SU-DHL-6 (cell line): Measurements from ENCODE around the gene CLEC20A.

Source experiments
- H2AFZ ChIP-seq: fragments of 200-600 bp; sonication (generic); 2 replicates; pipeline ENCODE4 v1.6.1; 2014; ENCODE audit warnings: low read depth, mild to moderate bottlenecking, moderate library complexity, mixed read lengths, antibody characterized with exemption, low read length; ENCODE audit not compliant: severe bottlenecking
- H3F3A ChIP-seq: fragments of 200-600 bp; shearing (Covaris generic); 2 replicates; pipeline ENCODE4 v1.6.0; 2016; ENCODE audit warnings: antibody characterized with exemption, mild to moderate bottlenecking; ENCODE audit not compliant: insufficient read depth
- H3K27ac ChIP-seq: fragments of 200-600 bp; sonication (generic); 2 replicates; pipeline ENCODE4 v1.5.1; 2016; ENCODE audit warnings: low read depth, mild to moderate bottlenecking, low read length, moderate library complexity, mixed read lengths
- H3K27me3 ChIP-seq: fragments of 200-600 bp; sonication (generic), shearing (Covaris generic); 2 replicates; pipeline ENCODE4 v1.6.0; 2014; ENCODE audit warnings: mild to moderate bottlenecking, low read length
- H3K36me3 ChIP-seq: fragments of 200-600 bp; sonication (generic); 2 replicates; pipeline ENCODE4 v1.6.1; 2014; ENCODE audit warnings: mild to moderate bottlenecking, low read length, mixed read lengths
- H3K4me2 ChIP-seq: fragments of 300-600, 200-600 bp; shearing (Covaris generic), sonication (generic); 2 replicates; pipeline ENCODE4 v1.6.0; 2014; ENCODE audit warnings: low read length, low read depth, mild to moderate bottlenecking; ENCODE audit not compliant: poor library complexity, severe bottlenecking
- H3K4me3 ChIP-seq: fragments of 200-600 bp; sonication (generic); 2 replicates; pipeline ENCODE4 v1.5.1; 2014; ENCODE audit warnings: antibody characterized with exemption, low read length, mild to moderate bottlenecking, mixed read lengths; ENCODE audit not compliant: insufficient read depth, poor library complexity, severe bottlenecking
- H3K79me2 ChIP-seq: fragments of 200-600 bp; sonication (generic); 2 replicates; pipeline ENCODE4 v1.6.1; 2014; ENCODE audit warnings: mild to moderate bottlenecking, low read length, moderate library complexity; ENCODE audit not compliant: insufficient read depth
- H3K9ac ChIP-seq: fragments of 200-600 bp; sonication (generic); 2 replicates; pipeline ENCODE4 v1.7.0; 2014; ENCODE audit warnings: mild to moderate bottlenecking, low read length
- H3K9me2 ChIP-seq: fragments of 200-600 bp; sonication (generic); replicated peaks from 2 replicates; pipeline ENCODE4 v1.6.1; 2014; ENCODE audit warnings: low read length; ENCODE audit not compliant: insufficient read depth
- H3K9me3 ChIP-seq: fragments of 200-600 bp; sonication (generic); 2 replicates; pipeline ENCODE4 v1.6.1; 2014; ENCODE audit warnings: low read length, mixed read lengths; ENCODE audit not compliant: insufficient read depth
- H4K20me1 ChIP-seq: fragments of 200-600 bp; sonication (generic); 2 replicates; pipeline ENCODE4 v1.6.1; 2014; ENCODE audit warnings: low read depth, mild to moderate bottlenecking, antibody characterized with exemption, low read length, moderate library complexity, mixed read lengths
- EZH2phosphoT487 ChIP-seq: fragments of 200-600 bp; sonication (generic), shearing (Covaris generic); conservative IDR thresholded peaks from 2 replicates; pipeline ENCODE4 v1.6.1; 2018; ENCODE audit warnings: mild to moderate bottlenecking, antibody characterized with exemption, low read length, moderate library complexity, mixed read lengths
- TF ChIP-seq, protein P1 (sequence below): fragments of 200-600 bp; sonication (generic); IDR thresholded peaks from one replicate; pipeline ENCODE4 v1.5.1; 2017; ENCODE audit warnings: antibody characterized with exemption, mild to moderate bottlenecking, low read length, moderate library complexity; ENCODE audit not compliant: insufficient read depth, poor library complexity, severe bottlenecking

Gene CLEC20A

DNA sequence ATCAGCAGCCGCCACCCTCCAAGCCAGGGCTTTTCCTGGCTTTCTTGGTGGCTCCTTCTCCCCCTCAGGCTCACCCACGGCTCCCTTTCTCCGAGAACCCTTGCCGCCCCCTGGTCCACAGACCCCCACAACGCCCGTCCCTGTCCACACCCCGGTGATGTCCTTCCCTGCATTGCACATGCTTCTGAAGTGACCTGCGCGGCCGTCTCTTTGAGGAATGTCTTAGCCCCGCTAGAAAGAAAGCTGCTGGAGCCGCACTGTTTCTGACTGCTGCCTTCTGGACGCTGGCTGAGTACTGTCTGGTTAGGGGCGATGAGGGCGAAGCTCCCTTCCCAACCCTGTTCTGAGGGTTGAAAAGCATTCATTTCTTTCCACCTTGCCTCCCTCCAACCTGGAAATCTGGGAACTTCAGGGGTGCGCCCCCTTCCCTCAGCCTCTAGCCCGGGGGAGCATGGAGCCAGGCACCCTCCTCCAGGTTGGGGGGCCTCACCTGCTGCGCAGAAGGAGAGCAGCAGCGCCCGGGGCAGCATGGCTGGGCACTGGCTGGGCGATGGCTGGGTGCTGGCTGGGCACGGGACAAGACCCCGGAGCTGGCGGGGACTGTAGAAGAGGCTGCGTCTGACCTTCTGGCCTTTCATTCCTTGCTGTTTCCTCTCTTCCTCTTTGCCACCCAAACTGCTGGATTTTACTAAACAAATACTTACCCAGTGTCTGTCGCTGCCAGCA is at the start of gene CLEC20A:
Gene CLEC20A, minus strand, starts transcription at position 555 of the 726 bp plus-strand sequence. Its CDS starts 25 bp downstream, at position 530.
- no peak within 1 kb of the TSS for H3K4me2 ChIP-seq
- H3K9me3 ChIP-seq, result no peaks in the 10 kb centered on the region
- H3K79me2 ChIP-seq, result no peaks in the 10 kb centered on the region
- TF ChIP-seq, protein P1, sequence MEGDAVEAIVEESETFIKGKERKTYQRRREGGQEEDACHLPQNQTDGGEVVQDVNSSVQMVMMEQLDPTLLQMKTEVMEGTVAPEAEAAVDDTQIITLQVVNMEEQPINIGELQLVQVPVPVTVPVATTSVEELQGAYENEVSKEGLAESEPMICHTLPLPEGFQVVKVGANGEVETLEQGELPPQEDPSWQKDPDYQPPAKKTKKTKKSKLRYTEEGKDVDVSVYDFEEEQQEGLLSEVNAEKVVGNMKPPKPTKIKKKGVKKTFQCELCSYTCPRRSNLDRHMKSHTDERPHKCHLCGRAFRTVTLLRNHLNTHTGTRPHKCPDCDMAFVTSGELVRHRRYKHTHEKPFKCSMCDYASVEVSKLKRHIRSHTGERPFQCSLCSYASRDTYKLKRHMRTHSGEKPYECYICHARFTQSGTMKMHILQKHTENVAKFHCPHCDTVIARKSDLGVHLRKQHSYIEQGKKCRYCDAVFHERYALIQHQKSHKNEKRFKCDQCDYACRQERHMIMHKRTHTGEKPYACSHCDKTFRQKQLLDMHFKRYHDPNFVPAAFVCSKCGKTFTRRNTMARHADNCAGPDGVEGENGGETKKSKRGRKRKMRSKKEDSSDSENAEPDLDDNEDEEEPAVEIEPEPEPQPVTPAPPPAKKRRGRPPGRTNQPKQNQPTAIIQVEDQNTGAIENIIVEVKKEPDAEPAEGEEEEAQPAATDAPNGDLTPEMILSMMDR, result no peak
- no peak for TF ChIP-seq EZH2phosphoT487
- no peaks in the 10 kb centered on the region for H3K27me3 ChIP-seq
- no peak within 1 kb of the TSS for H3K27ac ChIP-seq
- no peaks in the 10 kb centered on the region for H3F3A ChIP-seq
- no peak within 1 kb of the TSS for H3K9ac ChIP-seq
- H4K20me1 ChIP-seq, result no peaks in the 10 kb centered on the region
- no peaks in the 10 kb centered on the region for H3K36me3 ChIP-seq
- no peak within 1 kb of the TSS for H3K4me3 ChIP-seq
- H3K9me2 ChIP-seq, result no peaks in the 10 kb centered on the region
- H2AFZ ChIP-seq, result no peak within 1 kb of the TSS

DNA sequence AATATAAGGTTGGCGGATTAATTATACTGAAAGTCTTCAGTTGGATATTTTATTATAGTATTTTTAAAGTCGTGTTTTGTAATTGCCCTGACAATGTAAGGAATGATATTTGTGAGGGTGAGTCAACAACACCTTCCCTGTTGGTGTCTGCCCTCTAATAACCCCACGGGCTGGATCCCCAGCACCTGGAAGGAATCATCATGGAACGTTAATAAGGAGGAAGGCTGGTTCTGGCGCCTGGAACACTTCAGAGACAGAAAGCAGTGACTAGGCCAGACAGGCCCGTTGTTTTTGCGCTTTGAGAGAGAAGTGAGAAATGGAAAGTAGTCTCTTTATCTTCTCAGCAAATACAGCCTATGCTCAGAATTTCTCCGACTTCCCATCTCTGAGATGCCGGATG is 47.8 kb upstream of the CLEC20A start:
- Histone ChIP-seq H2AFZ (no peak overlapping the region), H3K9ac (peak overlapping the region; percentile 83), H3K9me3 (no peaks in the 10 kb centered on the region), H3F3A (peaks cover 16% of the 10 kb centered on the region), H3K9me2 (no peaks in the 10 kb centered on the region), H3K79me2 (peaks cover 28% of the 10 kb centered on the region), H3K4me3 (peak overlapping the region; percentile 59), H3K36me3 (0 out of 2 replicates have a peak, but pooled peaks cover 3% of the 10 kb centered on the region), H3K4me2 (peak overlapping the region; percentile 80), H3K27ac (peak overlapping the region; percentile 88), H3K27me3 (no peaks in the 10 kb centered on the region), H4K20me1 (no peaks in the 10 kb centered on the region)
- TF ChIP-seq EZH2phosphoT487, result no peak
- TF ChIP-seq, protein P1, result no peak

GRCh38 chr1:178543290-178543607 is 46.5 kb upstream of the CLEC20A start:
- 0 out of 2 replicates have a peak, but pooled peaks cover 3% of the 10 kb centered on the region for H3K36me3 ChIP-seq
- H3K27me3 ChIP-seq, result no peaks in the 10 kb centered on the region
- peak overlapping the region; percentile 92 for H2AFZ ChIP-seq
- TF ChIP-seq, protein P1, result no peak
- TF ChIP-seq EZH2phosphoT487, result no peak
- H3K9ac ChIP-seq, result peak overlapping the region; percentile 83
- no peaks in the 10 kb centered on the region for H4K20me1 ChIP-seq
- H3K4me3 ChIP-seq, result peak overlapping the region; percentile 59
- H3K4me2 ChIP-seq, result peak overlapping the region; percentile 80
- H3F3A ChIP-seq, result peaks cover 16% of the 10 kb centered on the region
- H3K79me2 ChIP-seq, result peaks cover 28% of the 10 kb centered on the region
- peak overlapping the region; percentile 88 for H3K27ac ChIP-seq
- no peaks in the 10 kb centered on the region for H3K9me3 ChIP-seq
- H3K9me2 ChIP-seq, result no peaks in the 10 kb centered on the region
